ENCODE data around the gene SNRNP48.

DNA sequence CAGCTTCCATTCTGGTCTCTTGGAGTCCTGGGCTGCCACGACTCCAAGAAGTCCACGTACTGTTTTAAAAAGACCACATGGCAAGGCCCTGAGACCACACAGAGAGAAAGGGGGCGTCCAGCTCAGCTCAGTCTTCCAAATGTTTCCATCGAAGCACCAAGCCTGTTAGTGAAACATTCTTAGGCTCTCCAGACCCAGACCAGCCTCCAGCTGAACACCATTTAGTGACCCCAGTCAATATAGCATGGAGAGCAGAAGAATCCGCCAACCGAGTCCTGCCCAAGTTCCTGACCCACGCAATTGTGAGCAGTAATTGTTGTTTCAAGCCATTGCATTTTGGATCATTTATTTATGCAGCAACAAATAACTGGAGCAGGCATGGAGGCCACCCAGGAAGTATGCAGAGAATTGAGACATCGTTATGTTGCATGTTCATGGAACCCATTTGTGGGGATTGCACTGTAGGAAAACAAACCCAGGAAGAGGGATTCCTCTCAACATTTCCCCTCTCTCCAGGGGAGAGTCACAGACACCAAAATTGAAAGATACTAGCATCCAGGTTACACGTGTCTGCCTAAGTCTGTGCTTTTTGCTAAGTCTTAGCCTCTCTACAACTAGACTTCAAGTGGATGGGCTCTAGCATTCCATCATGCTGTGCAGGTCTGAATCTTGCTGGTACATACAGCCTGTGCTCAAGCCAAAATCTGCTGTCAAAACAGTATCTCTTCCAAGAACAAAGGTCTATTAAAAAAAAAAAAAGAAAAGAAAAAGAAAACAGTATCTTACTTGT is 42.7 kb downstream of the SNRNP48 start:
- TF ChIP-seq, protein P1, sequence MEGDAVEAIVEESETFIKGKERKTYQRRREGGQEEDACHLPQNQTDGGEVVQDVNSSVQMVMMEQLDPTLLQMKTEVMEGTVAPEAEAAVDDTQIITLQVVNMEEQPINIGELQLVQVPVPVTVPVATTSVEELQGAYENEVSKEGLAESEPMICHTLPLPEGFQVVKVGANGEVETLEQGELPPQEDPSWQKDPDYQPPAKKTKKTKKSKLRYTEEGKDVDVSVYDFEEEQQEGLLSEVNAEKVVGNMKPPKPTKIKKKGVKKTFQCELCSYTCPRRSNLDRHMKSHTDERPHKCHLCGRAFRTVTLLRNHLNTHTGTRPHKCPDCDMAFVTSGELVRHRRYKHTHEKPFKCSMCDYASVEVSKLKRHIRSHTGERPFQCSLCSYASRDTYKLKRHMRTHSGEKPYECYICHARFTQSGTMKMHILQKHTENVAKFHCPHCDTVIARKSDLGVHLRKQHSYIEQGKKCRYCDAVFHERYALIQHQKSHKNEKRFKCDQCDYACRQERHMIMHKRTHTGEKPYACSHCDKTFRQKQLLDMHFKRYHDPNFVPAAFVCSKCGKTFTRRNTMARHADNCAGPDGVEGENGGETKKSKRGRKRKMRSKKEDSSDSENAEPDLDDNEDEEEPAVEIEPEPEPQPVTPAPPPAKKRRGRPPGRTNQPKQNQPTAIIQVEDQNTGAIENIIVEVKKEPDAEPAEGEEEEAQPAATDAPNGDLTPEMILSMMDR (conservative IDR thresholded peaks at IDR 0.05 in 1 of 2, IDR thresholded peaks at IDR 0.05 in 1 of 2; ENCODE audit: extremely low read depth in 1 of 2, insufficient read depth in 1 of 2, low read depth in 1 of 2, low read length in 2 of 2): no peak
- TF ChIP-seq EZH2 (IDR thresholded peaks at IDR 0.05; ENCODE audit: borderline replicate concordance, low read length): no peak
